ENCODE data around the gene FAN1. TPM values are rescaled to one million over a fixed set of nuclear protein-coding genes. Genes with fewer than 3 reads are reported as not detected.

Gene FAN1
- total RNA-seq, 3 donors from 2014 or later = 15.2 to 27.5 (median 20.4) TPM

DNA sequence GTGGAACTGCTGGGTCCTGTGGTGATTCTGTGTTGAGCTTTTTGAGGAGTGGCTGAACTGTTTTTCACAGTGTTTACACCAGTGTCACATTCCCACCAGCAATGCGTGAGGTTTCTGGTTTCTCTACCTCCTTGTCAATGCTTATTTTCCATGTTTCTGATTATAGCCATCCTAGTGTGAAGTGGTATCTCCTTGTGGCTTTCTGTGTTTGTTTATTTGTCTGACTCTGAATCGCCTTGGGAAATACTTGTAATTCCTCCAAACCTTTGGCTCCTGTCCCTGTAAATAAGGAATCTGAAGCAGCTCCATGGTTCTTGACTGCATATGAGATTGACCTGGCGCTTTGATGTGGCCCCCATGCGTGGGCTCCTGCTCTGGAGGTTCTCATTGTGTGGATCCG, 20.6 kb downstream of the FAN1 start:
- no peaks in the 10 kb centered on the region for H3K4me1 ChIP-seq (ENCODE audit: low read depth)
- TF ChIP-seq, protein P1, sequence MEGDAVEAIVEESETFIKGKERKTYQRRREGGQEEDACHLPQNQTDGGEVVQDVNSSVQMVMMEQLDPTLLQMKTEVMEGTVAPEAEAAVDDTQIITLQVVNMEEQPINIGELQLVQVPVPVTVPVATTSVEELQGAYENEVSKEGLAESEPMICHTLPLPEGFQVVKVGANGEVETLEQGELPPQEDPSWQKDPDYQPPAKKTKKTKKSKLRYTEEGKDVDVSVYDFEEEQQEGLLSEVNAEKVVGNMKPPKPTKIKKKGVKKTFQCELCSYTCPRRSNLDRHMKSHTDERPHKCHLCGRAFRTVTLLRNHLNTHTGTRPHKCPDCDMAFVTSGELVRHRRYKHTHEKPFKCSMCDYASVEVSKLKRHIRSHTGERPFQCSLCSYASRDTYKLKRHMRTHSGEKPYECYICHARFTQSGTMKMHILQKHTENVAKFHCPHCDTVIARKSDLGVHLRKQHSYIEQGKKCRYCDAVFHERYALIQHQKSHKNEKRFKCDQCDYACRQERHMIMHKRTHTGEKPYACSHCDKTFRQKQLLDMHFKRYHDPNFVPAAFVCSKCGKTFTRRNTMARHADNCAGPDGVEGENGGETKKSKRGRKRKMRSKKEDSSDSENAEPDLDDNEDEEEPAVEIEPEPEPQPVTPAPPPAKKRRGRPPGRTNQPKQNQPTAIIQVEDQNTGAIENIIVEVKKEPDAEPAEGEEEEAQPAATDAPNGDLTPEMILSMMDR (IDR thresholded peaks at IDR 0.05) = no peak

DNA sequence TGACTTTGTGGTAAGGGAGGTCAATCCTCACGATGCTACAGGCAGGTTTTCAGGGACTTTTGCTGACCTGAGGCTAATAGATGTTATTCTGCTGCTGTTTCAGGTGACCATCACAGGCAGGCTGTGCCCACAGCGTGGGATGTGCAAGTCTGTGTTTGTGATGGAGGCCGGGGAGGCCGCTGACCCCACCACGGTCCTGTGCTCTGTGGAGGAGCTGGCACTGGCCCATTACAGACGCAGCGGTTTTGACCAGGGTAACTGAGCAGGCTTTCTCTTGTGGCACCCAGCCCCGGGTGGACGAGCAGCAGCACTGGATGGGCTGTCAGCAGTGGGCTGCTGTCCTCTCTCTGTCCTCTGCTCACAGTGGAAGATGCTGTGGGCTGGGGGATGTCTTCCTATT, 22.0 kb downstream of the FAN1 start:
- Histone ChIP-seq H3K4me1 (ENCODE audit: low read depth) (no peaks in the 10 kb centered on the region), H3K36me3 (ENCODE audit: low read depth) (no peaks in the 10 kb centered on the region), H3K4me3 (no peak overlapping the region), H3K9me3 (no peaks in the 10 kb centered on the region)
- TF ChIP-seq, protein P1 (IDR thresholded peaks at IDR 0.05) = no peak
- ATAC-seq = no peak
- DNase-seq = no peak
- intact Hi-C loops (cut with DNase I, micrococcal nuclease) = no loop called here

More for the DNA sequence above, 20.6 kb downstream of the FAN1 start:
- H3K4me3 ChIP-seq = no peak overlapping the region
- DNase-seq (no peak), ATAC-seq (no peak)
- H3K9me3 ChIP-seq = no peaks in the 10 kb centered on the region
- H3K36me3 ChIP-seq (ENCODE audit: low read depth) = no peaks in the 10 kb centered on the region
- intact Hi-C loops (cut with DNase I, micrococcal nuclease) = no loop called here

DNA sequence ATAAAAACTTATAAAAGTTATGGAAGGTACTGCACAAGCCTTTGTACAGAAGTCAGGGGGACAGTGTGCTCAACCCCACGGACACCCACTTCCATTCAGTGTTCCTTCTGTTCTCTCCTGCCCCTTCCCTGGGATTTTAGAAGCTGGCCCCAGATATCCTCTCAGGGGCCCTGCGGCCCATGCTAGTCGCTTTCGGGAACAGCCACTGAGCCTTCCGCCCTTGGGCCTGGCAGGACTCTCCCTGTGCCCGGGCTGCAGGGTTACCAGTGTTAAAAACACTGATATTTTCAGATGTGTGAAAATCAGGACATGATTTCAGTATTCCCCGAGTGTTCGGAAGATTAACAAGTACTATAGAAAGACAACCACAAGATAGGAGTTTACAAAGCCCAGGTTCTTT, 22.4 kb downstream of the FAN1 start:
- DNase-seq (no peak), ATAC-seq (no peak)
- Histone ChIP-seq H3K4me1 (ENCODE audit: low read depth) (no peaks in the 10 kb centered on the region), H3K9me3 (no peaks in the 10 kb centered on the region), H3K36me3 (ENCODE audit: low read depth) (no peaks in the 10 kb centered on the region), H3K4me3 (no peak overlapping the region)
- intact Hi-C loops (cut with DNase I, micrococcal nuclease) = no loop called here
- TF ChIP-seq, protein P1 (IDR thresholded peaks at IDR 0.05) = no peak

DNA sequence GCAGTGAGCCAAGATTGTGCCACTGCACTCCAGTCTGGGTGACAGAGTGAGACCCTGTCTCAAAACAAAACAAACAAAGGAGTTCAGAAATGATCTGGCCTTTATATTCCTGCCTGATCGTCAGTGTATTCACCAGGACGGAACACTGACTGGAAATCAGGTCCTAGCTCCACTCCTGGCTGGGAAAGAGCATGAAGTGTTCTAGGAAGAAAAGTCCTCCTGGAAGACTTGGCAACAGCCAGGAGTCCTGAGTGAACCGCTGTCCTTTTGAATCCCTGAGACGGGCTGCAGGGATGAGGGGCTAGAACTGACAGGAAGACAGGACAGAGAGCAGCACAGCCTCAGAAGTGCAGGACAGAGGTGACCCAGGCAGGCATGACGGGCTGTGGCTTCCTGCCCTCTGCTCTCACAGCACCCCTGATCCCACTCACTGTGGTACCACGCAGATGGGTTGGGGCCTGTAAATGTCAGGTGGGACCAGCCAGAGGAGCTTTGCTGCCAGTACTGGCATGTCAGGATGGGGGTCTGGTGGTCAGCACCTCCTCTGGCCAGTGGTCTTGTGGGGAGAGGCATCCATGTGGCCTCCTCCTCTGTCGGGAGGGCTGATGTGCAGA, 23.5 kb downstream of the FAN1 start:
- no peak for ATAC-seq
- TF ChIP-seq, protein P1 (IDR thresholded peaks at IDR 0.05) = no peak
- DNase-seq = no peak
- Histone ChIP-seq H3K4me1 (ENCODE audit: low read depth) (no peaks in the 10 kb centered on the region), H3K9me3 (no peaks in the 10 kb centered on the region), H3K36me3 (ENCODE audit: low read depth) (no peaks in the 10 kb centered on the region), H3K4me3 (no peak overlapping the region)
- intact Hi-C loops (cut with DNase I, micrococcal nuclease) = no loop called here

DNA sequence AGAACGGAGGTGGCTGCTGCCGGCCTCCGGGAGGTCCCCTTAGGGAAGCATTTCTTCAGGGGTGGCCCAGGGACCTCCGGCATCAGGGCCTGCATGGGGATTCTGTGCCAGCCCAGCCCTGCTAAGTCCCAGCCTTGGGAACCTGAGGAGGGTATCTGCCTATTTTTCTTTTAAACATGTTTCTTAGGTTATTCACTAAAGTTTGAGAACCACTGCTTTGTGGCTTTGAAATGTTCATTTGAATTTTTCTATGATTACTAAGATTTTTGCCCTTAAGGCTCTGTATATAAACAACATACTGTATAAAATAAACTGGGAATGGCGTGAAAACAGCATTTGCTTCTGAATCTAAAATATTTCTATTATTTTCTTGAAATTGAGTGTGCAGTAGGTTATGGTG, 24.4 kb downstream of the FAN1 start:
- DNase-seq = no peak
- Histone ChIP-seq H3K4me3 (no peak overlapping the region), H3K36me3 (ENCODE audit: low read depth) (no peaks in the 10 kb centered on the region), H3K9me3 (no peaks in the 10 kb centered on the region), H3K4me1 (ENCODE audit: low read depth) (no peaks in the 10 kb centered on the region)
- TF ChIP-seq, protein P1 (IDR thresholded peaks at IDR 0.05) = no peak
- intact Hi-C loops (cut with DNase I, micrococcal nuclease) = no loop called here
- ATAC-seq = no peak

Measured in mucosa of descending colon (tissue), 3 donors.